HCT116 (cell line): ENCODE results near the gene GGT7. TPM values are rescaled to one million over a fixed set of nuclear protein-coding genes. Genes with fewer than 3 reads are reported as not detected.

ENCODE experiments used
- ATAC-seq: fragments of 200-7000 bp; cut with Tn5 transposase; 2 replicates; pipeline ENCODE4 v1.9.1; 2020; ENCODE audit warnings: mild to moderate bottlenecking, moderate library complexity
- Bru-seq: library from RNA; stranded (reverse); fragments of 400-500 nt; gene quantifications from one replicate; lab custom pipeline; 2021; lab: Mats Ljungman, UMichigan
- BruChase-seq, 2 experiments: library from RNA; stranded (reverse); fragments of 400-500 nt; gene quantifications; one replicate each; lab custom pipeline; 2021; lab: Mats Ljungman, UMichigan
- BruUV-seq: library from RNA; stranded (reverse); fragments of 400-500 nt; replicated peaks from 2 replicates; lab custom pipeline; 2021; lab: Mats Ljungman, UMichigan
- CTCF ChIA-PET: fragments of 300-600 bp; sonication (Branson Sonifier 250); formaldehyde crosslinking; loops from one replicate; lab custom pipeline; 2021; ENCODE audit warnings: antibody characterized with exemption; lab: Charles Lee
- POLR2A ChIA-PET: fragments of 300-600, 350-600 bp; sonication (Branson Sonifier 250); formaldehyde crosslinking; loops from one replicate; lab custom pipeline; 2021; ENCODE audit warnings: antibody characterized with exemption; lab: Charles Lee
- RAD21 ChIA-PET, 2 experiments: fragments of 300-600 bp; sonication (Branson Sonifier 250); formaldehyde crosslinking; loops; one replicate each; lab custom pipeline; 2023; ENCODE audit warnings: low total read pairs in 2 of 2; ENCODE audit not compliant: uncharacterized antibody in 2 of 2, unreplicated experiment in 2 of 2, low non-redundant PET in 1 of 2; lab: Charles Lee
- DNase-seq: peaks from one replicate; pipeline ENCODE4 v3.0.0-alpha.2; 2010; ENCODE audit warnings: low read depth, low spot score
- H2AFZ ChIP-seq: fragments of 200-600 bp; shearing (Covaris generic), sonication (generic); 2 replicates; pipeline ENCODE4 v1.6.1; 2017; ENCODE audit warnings: low read depth, mixed run types, mixed read lengths, antibody characterized with exemption, low read length; ENCODE audit not compliant: poor library complexity, severe bottlenecking
- H3K27ac ChIP-seq: 2 replicates; pipeline ENCODE4 v1.5.1; 2012; ENCODE audit warnings: low read depth, low read length
- H3K27me3 ChIP-seq: fragments of 200-600 bp; sonication (generic); 2 replicates; pipeline ENCODE4 v1.6.1; 2016; ENCODE audit warnings: mixed run types, low read length, mixed read lengths; ENCODE audit not compliant: insufficient read depth
- H3K36me3 ChIP-seq, 2 experiments: fragments of 200-500 bp in 1 of 2; fragments of 200-600 bp in 1 of 2; sonication (Bioruptor generic) in 1 of 2; sonication (generic) in 1 of 2; 2 replicates each; pipeline versions ENCODE4 v1.5.1 to v1.6.1; 2014 to 2016; ENCODE audit warnings: low read length in 2 of 2, inconsistent platforms in 1 of 2, mixed read lengths in 1 of 2, mixed run types in 1 of 2; ENCODE audit not compliant: insufficient read depth in 2 of 2, control insufficient read depth in 1 of 2
- H3K4me1 ChIP-seq, 2 experiments: fragments of 200-600 bp in 1 of 2; sonication (generic) in 1 of 2; 2 replicates each; pipeline versions ENCODE4 v1.5.1 to v1.6.1; 2012 to 2017; ENCODE audit warnings: low read length in 2 of 2, inconsistent platforms in 1 of 2, mild to moderate bottlenecking in 1 of 2, mixed read lengths in 1 of 2, mixed run types in 1 of 2, moderate library complexity in 1 of 2; ENCODE audit not compliant: insufficient read depth in 2 of 2, control insufficient read depth in 1 of 2
- H3K4me2 ChIP-seq: fragments of 200-600 bp; sonication (generic); 2 replicates; pipeline ENCODE4 v1.6.1; 2017; ENCODE audit warnings: mixed run types, low read length, mixed read lengths
- H3K4me3 ChIP-seq, 2 experiments: fragments of 200-600 bp in 1 of 2; sonication (generic) in 1 of 2; replicated peaks in 1 of 2; 2 replicates each; pipeline ENCODE4 v1.5.1; 2011 to 2016; ENCODE audit warnings: low read length in 2 of 2, control low read depth in 1 of 2, low read depth in 1 of 2, mild to moderate bottlenecking in 1 of 2, mixed read lengths in 1 of 2, mixed run types in 1 of 2
- H3K79me2 ChIP-seq: fragments of 200-600 bp; sonication (generic); 2 replicates; pipeline ENCODE4 v1.6.1; 2017; ENCODE audit warnings: mild to moderate bottlenecking, mixed run types, low read length, moderate library complexity, mixed read lengths; ENCODE audit not compliant: insufficient read depth
- H3K9ac ChIP-seq: fragments of 200-600 bp; sonication (generic); 2 replicates; pipeline ENCODE4 v1.6.1; 2016; ENCODE audit warnings: low read length, mixed read lengths
- H3K9me2 ChIP-seq: fragments of 200-600 bp; sonication (generic), shearing (Covaris generic); 2 replicates; pipeline ENCODE4 v1.6.1; 2017; ENCODE audit warnings: mixed run types, mild to moderate bottlenecking, moderate library complexity; ENCODE audit not compliant: insufficient read depth
- H3K9me3 ChIP-seq, 2 experiments: fragments of 200-500 bp in 1 of 2; fragments of 200-600 bp in 1 of 2; sonication (Bioruptor generic) in 1 of 2; sonication (generic) in 1 of 2; 2 replicates each; pipeline ENCODE4 v1.6.1; 2014 to 2017; ENCODE audit warnings: low read length in 2 of 2, mixed read lengths in 2 of 2, inconsistent platforms in 1 of 2, low read depth in 1 of 2, mild to moderate bottlenecking in 1 of 2, mixed run types in 1 of 2, moderate library complexity in 1 of 2; ENCODE audit not compliant: control insufficient read depth in 1 of 2, insufficient read depth in 1 of 2
- H4K20me1 ChIP-seq: fragments of 200-600 bp; sonication (generic), shearing (Covaris generic); 2 replicates; pipeline ENCODE4 v1.6.1; 2017; ENCODE audit warnings: mixed run types, mild to moderate bottlenecking, moderate library complexity; ENCODE audit not compliant: insufficient read depth
- CBX3 ChIP-seq: IDR thresholded peaks from 2 replicates; pipeline ENCODE4 v1.6.1; 2012; ENCODE audit warnings: low read depth
- CEBPB ChIP-seq: IDR thresholded peaks from 2 replicates; pipeline ENCODE4 v1.6.1; 2012; ENCODE audit warnings: low read depth
- CTCF ChIP-seq, 3 experiments: fragments of 200-600 bp in 1 of 3; sonication (generic) in 1 of 3; IDR thresholded peaks in 2 of 3; conservative IDR thresholded peaks in 1 of 3; 2 replicates each; pipeline ENCODE4 v1.5.1; 2012 to 2017; ENCODE audit warnings: low read depth in 2 of 3, low read length in 2 of 3, antibody characterized with exemption in 1 of 3, borderline replicate concordance in 1 of 3, control low read depth in 1 of 3, mild to moderate bottlenecking in 1 of 3, mixed read lengths in 1 of 3, mixed run types in 1 of 3, moderate library complexity in 1 of 3; ENCODE audit not compliant: insufficient read depth in 1 of 3
- EGR1 ChIP-seq: IDR thresholded peaks from 2 replicates; pipeline ENCODE4 v1.6.1; 2012; ENCODE audit warnings: low read depth
- ELF1 ChIP-seq: IDR thresholded peaks from 2 replicates; pipeline ENCODE4 v1.6.1; 2012; ENCODE audit warnings: low read depth, borderline replicate concordance
- EZH2 ChIP-seq: fragments of 200-600 bp; sonication (generic); IDR thresholded peaks from 2 replicates; pipeline ENCODE4 v1.6.1; 2017; ENCODE audit warnings: antibody characterized with exemption, mixed run types
- EZH2phosphoT487 ChIP-seq: fragments of 200-600 bp; IDR thresholded peaks from 2 replicates; pipeline ENCODE4 v1.6.1; 2018; ENCODE audit warnings: antibody characterized with exemption, borderline replicate concordance
- FOSL1 ChIP-seq: IDR thresholded peaks from 2 replicates; pipeline ENCODE4 v1.6.1; 2012; ENCODE audit warnings: low read depth
- JUND ChIP-seq: IDR thresholded peaks from 2 replicates; pipeline ENCODE4 v1.6.1; 2012
- POLR2A ChIP-seq: IDR thresholded peaks from 2 replicates; pipeline ENCODE4 v1.7.0; 2011; ENCODE audit warnings: borderline replicate concordance; ENCODE audit not compliant: insufficient read depth, insufficient read length; ENCODE audit errors: extremely low read depth
- POLR2AphosphoS5 ChIP-seq: IDR thresholded peaks from 2 replicates; pipeline ENCODE4 v1.6.1; 2011; ENCODE audit warnings: mild to moderate bottlenecking, low read depth, low read length, moderate library complexity
- RAD21 ChIP-seq: IDR thresholded peaks from 2 replicates; pipeline ENCODE4 v1.6.1; 2012; ENCODE audit warnings: low read depth, mild to moderate bottlenecking
- REST ChIP-seq: IDR thresholded peaks from 2 replicates; pipeline ENCODE4 v1.6.1; 2012; ENCODE audit warnings: low read depth
- SIN3A ChIP-seq: IDR thresholded peaks from 2 replicates; pipeline ENCODE4 v1.6.1; 2012; ENCODE audit warnings: low read depth
- SP1 ChIP-seq: IDR thresholded peaks from 2 replicates; pipeline ENCODE4 v1.6.1; 2012; ENCODE audit warnings: low read depth
- SRF ChIP-seq: IDR thresholded peaks from 2 replicates; pipeline ENCODE4 v1.6.1; 2012; ENCODE audit warnings: low read depth
- YY1 ChIP-seq: IDR thresholded peaks from 2 replicates; pipeline ENCODE4 v1.6.1; 2011; ENCODE audit warnings: low read length, low read depth, moderate library complexity, mild to moderate bottlenecking; ENCODE audit not compliant: insufficient replicate concordance; ENCODE audit errors: extremely low read depth
- ZFX ChIP-seq: fragments of 450-650 bp; IDR thresholded peaks from 2 replicates; pipeline ENCODE4 v1.6.1; 2017
- intact Hi-C: fragments of 100-400 bp; cut with micrococcal nuclease; formaldehyde crosslinking; loops from 2 replicates; pipeline ENCODE4 v1.10.0; 2022
- long read RNA-seq: library from polyadenylated mRNA; unstranded; transcript quantifications from one replicate; pipeline ENCODE4 v2.0.0, GENCODE V29; 2021; ENCODE audit not compliant: unreplicated experiment
- polyA plus RNA-seq: library from polyadenylated mRNA; unstranded; fragments of >200 nt; gene quantifications from 2 replicates; pipeline ENCODE4 v1.2.1, GENCODE V29; 2012; ENCODE audit warnings: missing spikeins
- total RNA-seq: library from RNA; stranded (reverse); gene quantifications from one replicate; pipeline ENCODE4 v1.2.1, GENCODE V29; 2021; ENCODE audit not compliant: unreplicated experiment
- TF ChIP-seq, protein P1 (sequence below): IDR thresholded peaks from 2 replicates; pipeline ENCODE4 v1.6.1; 2011; ENCODE audit warnings: mild to moderate bottlenecking, low read length, moderate library complexity; ENCODE audit not compliant: insufficient replicate concordance; ENCODE audit errors: extremely low read depth

GGT7 gene
- total RNA-seq (9.4 TPM), Bru-seq, nascent RNA (percentile 52 among the genes with signal in this experiment), BruChase-seq, experiment 1, labeled RNA remaining after a 6-hour chase (percentile 55 among the genes with signal in this experiment), BruChase-seq, experiment 2, labeled RNA remaining after a 2-hour chase (percentile 54 among the genes with signal in this experiment)
- polyA plus RNA-seq = 7.8 and 8.7 TPM in 2 replicates
- long read RNA-seq, partial matches to known transcripts = 5 of 9 reads
- long read RNA-seq, other reads (novel, unspliced or antisense) = 4 of 9 reads

GRCh38 chr20:34872622-34873224, at the start of gene GGT7:
Gene GGT7, minus strand, starts transcription at chr20:34872856. Its CDS starts 41 bp downstream, at chr20:34872815.
- peak within 1 kb of the TSS; percentile 78 for H3K4me2 ChIP-seq
- ChIA-PET POLR2A (no interaction called here), CTCF (interaction anchor here (0.7 to 3.4 kb wide), 5 partner anchors 9 to 412 kb away, joined by 3 to 19 read pairs (median 4); partner anchors contain the start of genes EIF6, GSS and MYH7B), RAD21 (no interaction called here)
- H3K9me2 ChIP-seq = no peaks in the 10 kb centered on the region
- no peaks in the 10 kb centered on the region; the same call in 1 of the 2 replicates for H3K79me2 ChIP-seq
- ATAC-seq (peak; percentile 43), DNase-seq (peak; percentile 35)
- H3K27ac ChIP-seq = no peak within 1 kb of the TSS; the same call in 1 of the 2 replicates
- no TSS peak for BruUV-seq
- H3K9me3 ChIP-seq = no peaks in the 10 kb centered on the region
- H3K27me3 ChIP-seq = no peaks in the 10 kb centered on the region
- intact Hi-C loops = loop anchor here (5.0 to 10.0 kb wide), 2 partner anchors 215 to 392 kb away; no protein-coding TSS in a partner anchor
- no peaks in the 10 kb centered on the region for H4K20me1 ChIP-seq
- no peak within 1 kb of the TSS for H3K9ac ChIP-seq
- H3K36me3 ChIP-seq = no peaks in the 10 kb centered on the region
- peaks cover 23 to 46% of the 10 kb centered on the region in 2 experiments for H3K4me1 ChIP-seq
- H2AFZ ChIP-seq = peak within 1 kb of the TSS; percentile 28
- peak within 1 kb of the TSS; percentile 37 to 50 for H3K4me3 ChIP-seq
- TF ChIP-seq, protein P1, sequence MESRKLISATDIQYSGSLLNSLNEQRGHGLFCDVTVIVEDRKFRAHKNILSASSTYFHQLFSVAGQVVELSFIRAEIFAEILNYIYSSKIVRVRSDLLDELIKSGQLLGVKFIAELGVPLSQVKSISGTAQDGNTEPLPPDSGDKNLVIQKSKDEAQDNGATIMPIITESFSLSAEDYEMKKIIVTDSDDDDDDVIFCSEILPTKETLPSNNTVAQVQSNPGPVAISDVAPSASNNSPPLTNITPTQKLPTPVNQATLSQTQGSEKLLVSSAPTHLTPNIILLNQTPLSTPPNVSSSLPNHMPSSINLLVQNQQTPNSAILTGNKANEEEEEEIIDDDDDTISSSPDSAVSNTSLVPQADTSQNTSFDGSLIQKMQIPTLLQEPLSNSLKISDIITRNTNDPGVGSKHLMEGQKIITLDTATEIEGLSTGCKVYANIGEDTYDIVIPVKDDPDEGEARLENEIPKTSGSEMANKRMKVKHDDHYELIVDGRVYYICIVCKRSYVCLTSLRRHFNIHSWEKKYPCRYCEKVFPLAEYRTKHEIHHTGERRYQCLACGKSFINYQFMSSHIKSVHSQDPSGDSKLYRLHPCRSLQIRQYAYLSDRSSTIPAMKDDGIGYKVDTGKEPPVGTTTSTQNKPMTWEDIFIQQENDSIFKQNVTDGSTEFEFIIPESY = no peak
- TF ChIP-seq ZFX (no peak), RAD21 (peak; percentile 40; the same call in 1 of the 2 replicates), JUND (no peak), EZH2phosphoT487 (no peak), YY1 (no peak), CBX3 (no peak), POLR2AphosphoS5 (peak; percentile 53; the same call in 1 of the 2 replicates), CEBPB (no peak), REST (no peak), ELF1 (no peak), EGR1 (peak; percentile 73; the same call in 1 of the 2 replicates), SP1 (no peak), POLR2A (no peak), FOSL1 (no peak), CTCF (IDR thresholded peaks at IDR 0.05 in 2 of 3, conservative IDR thresholded peaks at IDR 0.05 in 1 of 3; ENCODE audit: borderline replicate concordance in 1 of 3, insufficient read depth in 1 of 3, low read depth in 2 of 3, low read length in 2 of 3) (peak; percentile 57 to 64 (median 63); a peak in 5 of 6 replicates), EZH2 (no peak), SIN3A (no peak), SRF (no peak)
